Measurements from ENCODE around the gene TAS2R50.

- TF ChIP-seq CTCF (IDR thresholded peaks at IDR 0.05) (no peak), POLR2A (IDR thresholded peaks at IDR 0.05) (no peak), POLR2AphosphoS5 (IDR thresholded peaks at IDR 0.05) (no peak)
These were observed 11.5 kb upstream of the TAS2R50 start, which contains the start of gene TAS2R20 for GRCh38 chr12:10998204-10998603.

Data from breast epithelium (tissue), 3 donors.